Stimulated activated CD4-positive, alpha-beta T cell treated with anti-CD3 and anti-CD28 coated beads, TNF-alpha, amount 100 ng/mL, for 48 hours (primary cell): ENCODE measurements around the gene CTNNA2.

Experiments
- DNase-seq, 3 donors: peaks; one replicate each; pipeline ENCODE4 v3.0.0-alpha.2; 2020; ENCODE audit warnings: low read depth in 3 of 3

The CTNNA2 gene

GRCh38 chr2:79929624-79930023 lies 416.8 kb downstream of the CTNNA2 start:
- no peak for DNase-seq

GRCh38 chr2:79935046-79935732 lies 422.3 kb downstream of the CTNNA2 start:
- DNase-seq: no peak

GRCh38 chr2:79935771-79936657 lies 423.2 kb downstream of the CTNNA2 start:
- DNase-seq: peak in 1 of 3 donors; percentile 0

- DNase-seq: no peak
Observed at GRCh38 chr2:79936715-79937114, 423.9 kb downstream of the CTNNA2 start.

GRCh38 chr2:79938648-79939047 lies 425.8 kb downstream of the CTNNA2 start:
- DNase-seq: no peak

- DNase-seq: no peak
Observed at GRCh38 chr2:79940364-79940763, 427.5 kb downstream of the CTNNA2 start.

- DNase-seq: no peak
Observed at GRCh38 chr2:79941179-79941578, 428.3 kb downstream of the CTNNA2 start.

GRCh38 chr2:79944205-79944604 lies 431.4 kb downstream of the CTNNA2 start:
- no peak for DNase-seq

GRCh38 chr2:79945653-79946445 lies 433.0 kb downstream of the CTNNA2 start:
- no peak for DNase-seq

GRCh38 chr2:79947751-79948150 lies 434.9 kb downstream of the CTNNA2 start:
- DNase-seq: no peak

GRCh38 chr2:79950526-79950925 lies 437.7 kb downstream of the CTNNA2 start:
- no peak for DNase-seq

- no peak for DNase-seq
Observed at GRCh38 chr2:79952616-79953015, 439.8 kb downstream of the CTNNA2 start.

GRCh38 chr2:79960035-79960434 lies 447.2 kb downstream of the CTNNA2 start:
- no peak for DNase-seq

GRCh38 chr2:79960519-79960918 lies 447.7 kb downstream of the CTNNA2 start:
- DNase-seq: no peak

GRCh38 chr2:79964966-79965365 lies 452.1 kb downstream of the CTNNA2 start:
- DNase-seq: no peak

- no peak for DNase-seq
Observed at GRCh38 chr2:79966369-79966768, 453.5 kb downstream of the CTNNA2 start.

- no peak for DNase-seq
Observed at GRCh38 chr2:79966882-79967281, 454.0 kb downstream of the CTNNA2 start.

GRCh38 chr2:79971807-79972206 lies 459.0 kb downstream of the CTNNA2 start:
- DNase-seq: no peak

- DNase-seq: no peak
Observed at GRCh38 chr2:79972661-79973060, 459.8 kb downstream of the CTNNA2 start.

- DNase-seq: no peak
Observed at GRCh38 chr2:79975791-79976565, 463.1 kb downstream of the CTNNA2 start.

- no peak for DNase-seq
Observed at GRCh38 chr2:79977792-79978191, 464.9 kb downstream of the CTNNA2 start.
